GM18909 (cell line): Measurements from ENCODE around the gene SLC28A1.
A peak's percentile ranks its signal among the peaks of the same experiment; 100 is the strongest.

Experiments
- ATAC-seq: cut with Tn5 transposase; IDR thresholded peaks from one replicate; pipeline ENCODE4 v1.9.1; 2021; ENCODE audit warnings: mild to moderate bottlenecking; ENCODE audit not compliant: unreplicated experiment, poor library complexity

The SLC28A1 gene

DNA sequence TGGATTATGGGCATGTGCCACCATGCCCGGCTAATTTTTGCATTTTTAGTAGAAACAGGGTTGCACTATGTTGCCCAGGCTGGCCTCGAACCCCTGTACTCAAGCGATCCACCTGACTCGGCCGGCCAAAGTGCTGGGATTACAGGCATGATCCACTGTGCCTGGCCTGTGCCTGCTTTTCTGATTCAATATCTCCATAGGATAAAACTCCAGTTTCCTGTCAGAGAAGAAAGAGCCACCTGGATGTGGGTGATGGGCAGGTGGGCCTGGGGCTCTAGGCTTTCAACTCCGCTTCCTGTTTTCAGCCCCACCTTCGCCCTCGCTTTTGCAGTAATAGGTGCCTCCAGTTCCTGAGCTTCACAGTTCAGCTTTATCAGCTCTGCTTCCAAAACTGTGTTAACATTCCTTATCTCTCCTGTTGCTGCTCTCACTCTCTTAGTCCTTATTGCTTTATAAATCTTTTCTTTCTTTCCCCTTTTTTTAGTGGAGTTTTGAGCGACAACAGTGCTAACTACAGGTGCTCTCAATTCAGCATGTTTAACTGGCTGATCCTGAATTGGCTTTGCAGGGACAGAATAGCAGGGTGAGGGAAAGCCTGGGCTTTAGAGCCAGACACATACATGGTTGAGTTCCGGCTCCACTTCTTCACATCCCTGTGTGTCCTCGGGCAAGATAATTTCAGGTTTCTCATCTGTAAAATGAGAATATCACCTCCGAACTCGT is 76.1 kb downstream of the SLC28A1 start:
- no peak for ATAC-seq

GRCh38 chr15:84961114-84961452 is 76.6 kb downstream of the SLC28A1 start:
- ATAC-seq: no peak

DNA sequence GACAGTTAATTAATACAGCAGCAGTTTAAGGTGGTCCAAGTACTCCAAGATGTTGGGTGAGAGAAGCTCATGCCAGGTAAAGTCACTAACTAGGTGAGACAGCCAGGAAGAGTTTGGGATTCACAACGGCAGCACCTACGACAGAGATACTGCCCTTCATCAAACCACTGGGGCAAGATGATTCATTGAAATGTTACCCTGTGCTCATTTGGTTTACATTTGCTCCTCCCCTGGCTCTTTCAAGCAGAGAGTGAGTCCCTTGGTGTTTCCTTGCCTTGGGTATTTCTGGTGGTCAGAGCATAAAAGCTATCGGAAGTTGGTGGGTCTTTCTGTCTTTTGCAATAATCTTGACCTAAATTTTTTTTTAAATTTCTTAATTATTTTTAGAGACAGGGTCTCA is 77.2 kb downstream of the SLC28A1 start:
- no peak for ATAC-seq

DNA sequence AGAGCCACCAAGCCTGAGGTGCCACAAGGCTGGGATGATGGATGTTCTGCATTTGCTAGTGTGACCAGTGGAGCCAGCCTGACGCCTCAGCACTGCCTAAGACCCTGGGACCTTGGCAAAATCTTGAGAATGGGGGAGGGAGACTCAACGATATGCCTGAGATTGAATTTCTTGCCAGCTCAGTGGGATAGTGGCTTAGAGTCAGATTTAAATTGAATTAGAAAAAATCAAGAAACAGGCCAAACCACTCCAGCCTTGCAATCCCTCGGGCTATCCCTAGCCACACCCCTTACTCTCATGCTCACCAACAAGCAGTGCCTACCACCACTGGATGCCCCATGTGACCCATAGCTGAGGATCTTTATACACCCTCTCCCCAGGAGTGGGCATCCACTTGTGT is 78.5 kb downstream of the SLC28A1 start:
- no peak for ATAC-seq

DNA sequence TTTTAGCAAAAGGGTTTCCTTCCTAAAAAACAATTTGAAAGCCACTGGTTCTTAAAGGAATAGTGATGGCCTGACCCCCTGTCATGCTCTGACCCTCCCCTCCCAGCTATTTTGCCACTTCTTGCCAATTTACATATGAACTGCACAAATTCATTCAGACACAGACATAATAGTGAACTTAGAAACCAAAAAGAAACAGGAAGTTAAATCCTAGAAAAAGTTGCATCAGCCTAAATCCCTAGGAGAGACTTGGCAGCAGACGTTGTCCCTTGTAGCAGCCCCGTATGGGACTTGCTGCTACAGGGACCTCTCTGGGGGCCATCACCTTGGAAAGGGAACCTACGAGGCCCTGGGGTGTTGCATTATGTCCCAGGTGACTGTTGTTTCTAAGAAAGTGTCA is 82.9 kb downstream of the SLC28A1 start:
- no peak for ATAC-seq

GRCh38 chr15:84968301-84968700 is 83.8 kb downstream of the SLC28A1 start:
- ATAC-seq: no peak

DNA sequence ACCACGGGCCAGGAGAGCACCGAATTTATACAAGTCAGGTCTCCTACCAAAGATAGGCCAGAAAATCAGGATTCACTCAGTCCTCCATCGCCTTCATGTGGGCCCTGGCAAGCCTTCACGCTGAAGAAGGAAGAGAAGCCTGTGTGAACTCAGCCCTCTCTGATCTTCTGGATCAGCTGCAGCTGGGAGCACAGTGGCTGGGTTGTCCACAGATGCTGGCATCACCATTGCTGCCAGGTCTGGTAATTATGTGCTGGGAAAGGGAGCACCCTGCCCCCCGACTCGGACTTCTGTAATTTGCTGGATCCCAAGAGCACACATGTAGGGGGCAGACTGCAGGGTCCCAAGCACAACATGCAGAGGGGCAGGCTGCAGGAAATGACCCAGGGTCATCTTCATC is 84.8 kb downstream of the SLC28A1 start:
- ATAC-seq: no peak

- no peak for ATAC-seq
Observed at GRCh38 chr15:84970843-84971242, 86.4 kb downstream of the SLC28A1 start.

DNA sequence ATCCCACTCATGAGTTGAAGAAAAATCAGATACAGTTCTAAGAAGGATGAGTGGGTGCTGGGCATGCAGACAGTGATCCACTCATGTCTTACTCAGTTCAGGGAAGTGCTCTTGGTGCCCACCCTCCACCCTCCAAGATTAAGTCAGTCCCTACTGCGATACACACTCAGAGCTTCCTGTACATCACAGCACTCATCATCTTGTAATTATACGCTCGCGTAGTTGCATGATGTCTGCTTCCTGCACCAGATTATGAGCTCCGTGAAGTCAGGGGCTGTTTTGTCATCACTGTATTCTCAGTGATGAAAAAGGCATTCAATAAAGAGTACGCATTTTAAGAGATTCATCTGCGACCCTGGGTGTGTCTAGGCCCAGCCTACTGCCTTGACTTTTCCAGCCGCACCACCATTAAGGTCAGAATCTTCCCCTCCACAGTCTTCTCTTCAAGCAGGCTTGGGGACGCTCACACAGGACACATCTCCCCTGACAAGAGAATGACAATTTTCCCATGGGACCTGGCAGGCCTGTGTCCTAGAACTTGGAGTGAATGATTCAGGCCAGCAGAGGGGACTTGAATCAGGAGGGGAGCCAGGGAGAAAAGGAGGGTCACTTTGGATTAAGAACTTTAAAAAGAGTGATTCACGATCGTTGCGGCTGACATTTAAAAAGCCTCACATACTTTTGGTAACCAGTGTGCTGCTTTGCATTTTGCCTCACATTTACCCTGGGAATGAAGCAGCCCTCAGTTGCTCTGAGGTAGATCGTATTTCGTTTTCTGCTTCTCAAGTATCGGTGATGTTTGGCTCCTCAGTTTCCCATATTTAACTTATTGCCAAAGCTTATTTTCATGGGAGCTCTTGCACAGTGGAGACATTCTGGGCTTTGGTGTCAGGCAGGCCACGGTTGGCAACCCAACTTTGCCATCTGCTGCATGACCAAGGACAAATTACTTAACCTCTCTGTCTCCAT is 89.3 kb downstream of the SLC28A1 start:
- no peak for ATAC-seq

- ATAC-seq: no peak
Observed at GRCh38 chr15:84975871-84976351, 91.4 kb downstream of the SLC28A1 start.

DNA sequence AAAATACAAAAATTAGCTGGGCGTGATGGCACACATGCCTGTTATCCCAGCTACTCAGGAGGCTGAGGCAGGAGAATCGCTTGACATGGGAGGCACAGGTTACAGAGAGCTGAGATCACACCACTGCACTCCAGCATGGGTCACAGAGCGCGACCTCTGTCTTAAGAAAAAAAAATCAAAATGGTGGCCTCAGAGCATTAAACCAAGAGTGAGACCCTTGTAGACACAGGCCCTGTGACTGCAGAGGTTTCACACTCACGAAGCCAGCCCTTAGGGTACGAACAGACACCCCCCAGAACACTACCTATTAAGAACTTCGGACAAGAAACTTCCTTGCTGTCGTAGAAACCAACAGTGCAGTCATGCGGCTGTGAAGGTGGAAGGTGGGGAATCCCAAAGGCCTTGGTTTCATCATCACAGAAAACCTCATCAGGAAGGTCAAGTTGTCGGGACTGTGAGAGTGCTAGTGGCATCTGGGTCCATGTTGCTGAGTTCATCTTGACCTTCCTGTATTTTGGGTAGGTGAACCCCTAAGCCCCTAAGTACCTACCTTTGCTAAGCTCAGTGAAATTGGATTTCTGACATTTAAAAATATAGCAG is 92.4 kb downstream of the SLC28A1 start:
- ATAC-seq: no peak

GRCh38 chr15:84979651-84980050 is 95.2 kb downstream of the SLC28A1 start:
- ATAC-seq: no peak

DNA sequence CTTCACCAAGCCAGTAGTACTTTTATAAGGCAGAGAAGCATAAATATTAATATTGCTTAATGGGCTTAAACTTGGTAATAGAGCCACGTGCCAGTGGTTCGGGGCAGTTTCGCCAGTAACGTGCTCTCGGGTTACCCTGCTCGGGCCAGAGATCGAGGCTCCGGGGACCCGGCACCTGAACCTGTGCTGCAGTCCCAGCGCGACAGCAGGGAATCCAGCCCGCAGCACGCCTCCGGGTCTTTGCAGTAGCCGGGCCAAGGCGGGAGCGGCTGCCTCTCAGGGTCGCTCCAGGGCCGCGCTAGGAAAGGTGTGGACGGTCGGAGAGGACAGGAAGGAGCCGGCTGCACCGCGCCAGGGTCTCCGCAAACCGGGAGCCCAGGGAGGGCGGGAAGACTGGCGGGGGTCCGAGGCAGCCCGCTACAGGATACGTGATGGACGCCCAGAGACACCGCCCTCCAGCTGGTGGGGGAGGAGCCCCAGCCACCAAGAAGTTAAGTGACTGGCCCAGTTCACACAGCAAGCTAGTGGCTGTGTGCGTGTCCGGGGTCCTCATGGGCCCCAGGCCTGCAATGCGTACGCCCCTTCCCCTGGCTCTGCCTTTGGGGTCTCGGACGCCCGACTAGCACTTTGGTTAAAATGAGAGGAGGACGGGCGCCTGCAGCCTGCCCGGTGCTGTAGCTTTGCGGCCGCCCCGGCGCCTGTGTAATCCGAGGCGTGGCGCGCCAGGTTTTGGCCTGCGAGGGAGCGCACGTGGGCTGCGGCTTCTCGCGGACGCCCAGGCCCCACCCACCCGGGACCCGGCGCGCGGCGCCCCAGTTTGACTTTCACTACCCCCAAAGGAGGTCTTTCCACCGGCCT is 96.0 kb downstream of the SLC28A1 start:
- ATAC-seq: peak; percentile 62

GRCh38 chr15:84981054-84981710 is 96.7 kb downstream of the SLC28A1 start:
- peak; percentile 72 for ATAC-seq

- peak; percentile 20 for ATAC-seq
Observed at GRCh38 chr15:84981711-84982300, 97.3 kb downstream of the SLC28A1 start, which contains the start of gene PDE8A. PDE8A (plus strand) TSS chr15:84981856; CDS start chr15:84982163, 307 bp downstream.

GRCh38 chr15:84982301-84982920 is 97.9 kb downstream of the SLC28A1 start:
- ATAC-seq: no peak

DNA sequence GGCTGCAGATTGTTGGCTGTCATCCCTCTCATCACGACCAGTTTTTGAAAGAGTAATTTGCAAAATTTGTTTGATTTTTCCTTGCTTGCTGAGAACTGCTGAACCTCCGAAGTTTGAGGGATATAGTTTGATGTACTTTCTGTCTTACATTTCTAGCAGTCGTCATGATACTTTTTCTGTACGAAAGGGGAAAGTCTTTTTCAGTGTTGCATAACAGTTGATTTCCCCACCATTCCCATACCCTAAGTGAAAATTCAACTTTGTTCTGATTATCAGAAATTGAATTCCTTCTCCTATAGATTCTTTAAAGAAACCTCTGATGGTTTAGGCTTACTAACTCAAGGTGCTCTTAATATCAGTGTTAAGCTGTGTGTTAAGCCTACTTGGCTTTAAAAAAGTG is 98.8 kb downstream of the SLC28A1 start:
- no peak for ATAC-seq

DNA sequence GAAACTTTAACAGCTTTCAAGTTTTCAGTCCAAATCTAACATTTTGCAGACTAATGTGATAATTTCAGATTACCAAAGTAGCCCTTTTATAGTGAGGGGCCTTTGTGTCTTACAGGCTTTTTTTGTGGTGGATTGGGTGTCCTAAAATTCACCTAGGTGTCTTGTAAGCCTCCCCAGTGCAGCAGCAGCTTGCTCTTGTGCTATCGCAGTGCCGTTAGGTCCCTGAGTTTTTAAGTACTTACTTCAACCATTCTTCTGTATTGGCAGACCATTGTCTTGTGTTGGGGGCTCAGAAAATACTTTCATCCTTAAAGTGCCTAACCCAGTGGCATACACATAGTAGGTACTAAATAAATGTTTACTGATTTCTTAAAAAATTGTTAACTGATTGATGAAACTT is 99.2 kb downstream of the SLC28A1 start:
- no peak for ATAC-seq

DNA sequence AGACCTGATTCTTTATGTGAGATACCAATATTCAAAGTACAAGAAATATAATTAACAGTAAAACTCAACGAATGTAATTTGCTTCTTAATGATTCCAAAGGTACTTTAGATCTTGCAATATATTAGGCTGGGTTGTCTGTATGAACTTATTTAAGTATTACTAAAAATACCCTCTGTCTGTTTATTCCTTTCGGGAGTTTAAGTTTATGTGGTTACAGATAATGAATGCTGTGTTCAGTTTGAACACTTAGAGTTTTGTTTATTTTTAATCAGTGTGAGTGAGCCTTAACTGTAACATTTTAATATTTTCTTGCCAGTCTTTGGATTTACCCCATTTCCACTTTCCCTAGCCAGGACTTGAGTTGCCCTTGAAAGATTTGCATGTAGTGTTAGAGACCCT is 100.7 kb downstream of the SLC28A1 start:
- no peak for ATAC-seq
